Peyer's patch (tissue), 4 donors: Measurements from ENCODE around the gene GTSE1.

Source experiments
- CTCF ChIP-seq, 6 experiments: fragments of 450-650 bp in 4 of 6; fragments of 200-600 bp in 2 of 6; sonication (generic) in 1 of 6; IDR thresholded peaks; one replicate each; pipeline ENCODE4 v1.5.1; 2017 to 2019; ENCODE audit warnings: antibody characterized with exemption in 6 of 6, mild to moderate bottlenecking in 3 of 6, moderate library complexity in 1 of 6
- POLR2A ChIP-seq, 2 donors: fragments of 450-650 bp; IDR thresholded peaks; one replicate each; pipeline ENCODE4 v1.5.1; 2017; ENCODE audit warnings: antibody characterized with exemption in 2 of 2, mild to moderate bottlenecking in 2 of 2, moderate library complexity in 2 of 2

- TF ChIP-seq CTCF (IDR thresholded peaks at IDR 0.05) = no peak
- no peak for TF ChIP-seq POLR2A (IDR thresholded peaks at IDR 0.05)
These were observed 22.3 kb upstream of the GTSE1 start for GRCh38 chr22:46274381-46274780.
